Calu3 (cell line): Measurements from ENCODE around the gene STIP1. TPM values are rescaled to one million over a fixed set of nuclear protein-coding genes. Genes with fewer than 3 reads are reported as not detected.

Experiments
- BruUV-seq: library from RNA; stranded (reverse); fragments of 400-500 nt; replicated peaks from 2 replicates; lab custom pipeline; 2021; lab: Mats Ljungman, UMichigan
- CTCF ChIA-PET: fragments of 300-600 bp; sonication (Branson Sonifier 250); formaldehyde crosslinking; loops from one replicate; lab custom pipeline; 2022; ENCODE audit warnings: antibody characterized with exemption; lab: Charles Lee
- DNase-seq: peaks from one replicate; pipeline ENCODE4 v3.0.0; 2022
- H3K27ac Mint-ChIP-seq: one replicate; pipeline ENCODE4 v1.8.0; 2022; ENCODE audit warnings: mixed read lengths; ENCODE audit not compliant: unreplicated experiment
- H3K27me3 Mint-ChIP-seq: one replicate; pipeline ENCODE4 v1.8.0; 2022; ENCODE audit warnings: mixed read lengths; ENCODE audit not compliant: unreplicated experiment
- H3K36me3 Mint-ChIP-seq: one replicate; pipeline ENCODE4 v1.8.0; 2022; ENCODE audit warnings: mild to moderate bottlenecking, moderate library complexity, mixed read lengths; ENCODE audit not compliant: insufficient read depth, unreplicated experiment
- H3K4me1 Mint-ChIP-seq: one replicate; pipeline ENCODE4 v1.8.0; 2022; ENCODE audit warnings: mild to moderate bottlenecking, low read depth, mixed read lengths; ENCODE audit not compliant: unreplicated experiment
- H3K4me3 Mint-ChIP-seq: one replicate; pipeline ENCODE4 v1.8.0; 2022; ENCODE audit warnings: mild to moderate bottlenecking, low read depth, moderate library complexity, mixed read lengths; ENCODE audit not compliant: unreplicated experiment
- H3K9me3 Mint-ChIP-seq: one replicate; pipeline ENCODE4 v1.8.0; 2022; ENCODE audit warnings: low read depth, mixed read lengths; ENCODE audit not compliant: unreplicated experiment
- intact Hi-C: fragments of 100-400 bp; cut with micrococcal nuclease; formaldehyde crosslinking; loops from one replicate; pipeline ENCODE4 v1.10.0; 2022; ENCODE audit not compliant: unreplicated experiment
- total RNA-seq: library from RNA; stranded (reverse); gene quantifications from 2 replicates; pipeline ENCODE4 v1.2.3, GENCODE V29; 2022
- TF ChIP-seq, protein P1 (sequence below): fragments of 200-600 bp; IDR thresholded peaks from one replicate; pipeline ENCODE4 v1.8.0; 2022; ENCODE audit warnings: antibody characterized with exemption; ENCODE audit not compliant: unreplicated experiment

Gene STIP1
- total RNA-seq, 1 experiment from 2014 or later = 391 TPM

DNA sequence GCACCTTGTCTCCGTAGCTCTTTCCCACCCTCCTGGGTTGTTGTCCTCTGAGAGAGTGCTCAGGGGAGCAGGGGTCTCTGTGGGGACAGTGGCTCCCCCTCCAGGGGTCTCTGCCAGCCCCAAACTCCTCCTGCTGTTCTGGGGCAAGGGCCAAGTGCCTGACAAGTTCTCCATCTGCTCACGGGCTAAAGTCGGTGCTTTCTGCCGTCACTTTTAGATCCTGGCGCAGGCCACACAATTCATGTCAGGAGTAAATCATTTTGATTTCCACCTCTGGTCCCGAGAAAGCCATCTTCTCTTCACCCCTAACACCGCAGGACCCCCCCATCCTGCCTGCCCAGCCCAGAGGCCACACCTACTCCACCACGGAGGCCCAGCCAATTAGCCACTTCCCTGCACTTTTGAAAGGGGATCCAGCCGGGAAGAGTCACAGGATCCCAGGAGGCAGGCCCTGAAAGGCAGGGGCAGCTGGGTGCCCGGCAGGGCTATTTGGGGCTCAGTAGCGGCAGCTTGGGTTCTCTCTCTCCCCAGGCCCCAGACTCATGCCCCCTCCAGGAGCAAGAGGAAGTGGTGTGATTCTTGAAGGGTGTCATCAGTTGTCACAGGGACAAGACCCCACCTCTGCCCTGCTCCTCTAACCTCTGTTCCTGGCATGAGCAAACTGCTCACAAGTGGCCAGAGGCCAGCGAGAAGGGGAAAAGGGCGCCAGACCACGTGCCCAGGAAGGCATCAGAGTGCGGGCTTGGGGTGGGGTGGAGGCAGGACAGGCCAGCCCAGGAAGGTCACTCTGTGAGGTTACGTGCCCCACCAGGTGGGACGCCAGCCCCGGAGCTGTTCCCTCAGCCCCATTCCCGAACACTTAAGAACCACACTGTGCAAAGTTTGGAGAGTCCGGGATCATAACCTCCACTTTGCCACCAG lies 21.3 kb upstream of the STIP1 start:
- no peak overlapping the region for H3K27ac Mint-ChIP-seq

DNA sequence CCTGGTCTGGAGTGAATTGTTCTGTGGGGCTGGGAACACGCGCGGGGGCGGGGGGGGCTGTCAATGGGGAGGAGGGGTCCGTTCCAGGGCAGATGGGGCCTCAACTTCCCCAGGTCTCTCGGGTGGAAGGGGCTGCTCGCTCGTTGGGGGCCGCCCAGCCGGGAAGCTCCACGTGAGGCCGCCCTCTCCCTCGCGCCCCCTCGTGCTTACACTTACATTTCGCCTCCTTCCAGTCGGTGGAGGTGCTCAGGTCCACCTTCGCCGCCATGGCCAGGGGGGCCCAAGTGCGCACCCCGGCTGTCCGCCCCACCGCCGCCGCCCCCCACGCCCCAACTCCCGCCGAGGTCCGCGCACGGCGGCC lies 20.5 kb upstream of the STIP1 start:
- H3K36me3 Mint-ChIP-seq = peaks cover 26% of the 10 kb centered on the region
- H3K9me3 Mint-ChIP-seq = no peaks in the 10 kb centered on the region
- H3K4me3 Mint-ChIP-seq = peak overlapping the region; percentile 73
- intact Hi-C loops = no loop called here
- no peak overlapping the region for H3K27ac Mint-ChIP-seq
- CTCF ChIA-PET = interaction anchor here (0.6 kb wide), 1 partner anchor 210 kb away, joined by 3 read pairs; no protein-coding TSS in a partner anchor
- peaks cover 23% of the 10 kb centered on the region for H3K4me1 Mint-ChIP-seq
- TF ChIP-seq, protein P1, sequence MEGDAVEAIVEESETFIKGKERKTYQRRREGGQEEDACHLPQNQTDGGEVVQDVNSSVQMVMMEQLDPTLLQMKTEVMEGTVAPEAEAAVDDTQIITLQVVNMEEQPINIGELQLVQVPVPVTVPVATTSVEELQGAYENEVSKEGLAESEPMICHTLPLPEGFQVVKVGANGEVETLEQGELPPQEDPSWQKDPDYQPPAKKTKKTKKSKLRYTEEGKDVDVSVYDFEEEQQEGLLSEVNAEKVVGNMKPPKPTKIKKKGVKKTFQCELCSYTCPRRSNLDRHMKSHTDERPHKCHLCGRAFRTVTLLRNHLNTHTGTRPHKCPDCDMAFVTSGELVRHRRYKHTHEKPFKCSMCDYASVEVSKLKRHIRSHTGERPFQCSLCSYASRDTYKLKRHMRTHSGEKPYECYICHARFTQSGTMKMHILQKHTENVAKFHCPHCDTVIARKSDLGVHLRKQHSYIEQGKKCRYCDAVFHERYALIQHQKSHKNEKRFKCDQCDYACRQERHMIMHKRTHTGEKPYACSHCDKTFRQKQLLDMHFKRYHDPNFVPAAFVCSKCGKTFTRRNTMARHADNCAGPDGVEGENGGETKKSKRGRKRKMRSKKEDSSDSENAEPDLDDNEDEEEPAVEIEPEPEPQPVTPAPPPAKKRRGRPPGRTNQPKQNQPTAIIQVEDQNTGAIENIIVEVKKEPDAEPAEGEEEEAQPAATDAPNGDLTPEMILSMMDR = no peak
- H3K27me3 Mint-ChIP-seq = no peaks in the 10 kb centered on the region
- no TSS peak for BruUV-seq
- DNase-seq = peak; percentile 46

More for the DNA sequence above, 21.3 kb upstream of the STIP1 start:
- H3K27me3 Mint-ChIP-seq = no peaks in the 10 kb centered on the region
- BruUV-seq = TSS peak; percentile 17
- TF ChIP-seq, protein P1 = no peak
- H3K36me3 Mint-ChIP-seq = peaks cover 26% of the 10 kb centered on the region
- H3K9me3 Mint-ChIP-seq = no peaks in the 10 kb centered on the region
- H3K4me1 Mint-ChIP-seq = peaks cover 18% of the 10 kb centered on the region
- CTCF ChIA-PET = no interaction called here
- peak overlapping the region; percentile 73 for H3K4me3 Mint-ChIP-seq
- no peak for DNase-seq
- intact Hi-C loops = no loop called here

GRCh38 chr11:64165842-64166635 lies 19.9 kb upstream of the STIP1 start, which contains the start of gene MACROD1:
Gene MACROD1, minus strand, starts transcription at chr11:64166113. Its CDS starts 119 bp downstream, at chr11:64165994.
- TSS peak; percentile 44 for BruUV-seq
- intact Hi-C loops = no loop called here
- TF ChIP-seq, protein P1 = no peak
- no peaks in the 10 kb centered on the region for H3K27me3 Mint-ChIP-seq
- peaks cover 26% of the 10 kb centered on the region for H3K36me3 Mint-ChIP-seq
- peak; percentile 94 for DNase-seq
- no peaks in the 10 kb centered on the region for H3K9me3 Mint-ChIP-seq
- CTCF ChIA-PET = interaction anchor here (0.6 to 0.7 kb wide), 4 partner anchors 20 to 280 kb away, joined by 3 to 4 read pairs (median 4); partner anchors contain the start of gene STIP1
- peak within 1 kb of the TSS; percentile 89 for H3K27ac Mint-ChIP-seq
- peaks cover 23% of the 10 kb centered on the region for H3K4me1 Mint-ChIP-seq
- peak within 1 kb of the TSS; percentile 73 for H3K4me3 Mint-ChIP-seq

GRCh38 chr11:64170419-64170818 lies 15.6 kb upstream of the STIP1 start:
- Mint-ChIP-seq H3K4me1 (peaks cover 17% of the 10 kb centered on the region), H3K36me3 (peaks cover 19% of the 10 kb centered on the region), H3K27ac (no peak overlapping the region), H3K27me3 (no peaks in the 10 kb centered on the region), H3K9me3 (no peaks in the 10 kb centered on the region), H3K4me3 (no peak overlapping the region)
- no peak for DNase-seq
- BruUV-seq = no TSS peak
- intact Hi-C loops = no loop called here
- CTCF ChIA-PET = interaction anchor here (0.6 kb wide), 1 partner anchor 76 kb away, joined by 5 read pairs; no protein-coding TSS in a partner anchor
- TF ChIP-seq, protein P1 = no peak
